Mesothelial cell of epicardium (in vitro differentiated cells): Measurements from ENCODE around the gene GRIN2B. TPM values are rescaled to one million over a fixed set of nuclear protein-coding genes. Genes with fewer than 3 reads are reported as not detected.

Experiments
- DNase-seq, 2 experiments: peaks; one replicate each; pipeline ENCODE4 v3.0.0; 2021; ENCODE audit warnings: low spot score in 2 of 2; ENCODE audit not compliant: unreplicated experiment in 2 of 2
- H3K27ac Mint-ChIP-seq: 2 replicates; pipeline ENCODE4 v1.8.0; 2021; ENCODE audit warnings: mixed read lengths
- H3K27me3 Mint-ChIP-seq: 2 replicates; pipeline ENCODE4 v1.8.0; 2021; ENCODE audit warnings: low read depth, mixed read lengths
- H3K36me3 Mint-ChIP-seq: 2 replicates; pipeline ENCODE4 v1.8.0; 2021; ENCODE audit warnings: mixed read lengths
- H3K4me1 Mint-ChIP-seq: 2 replicates; pipeline ENCODE4 v1.8.0; 2021; ENCODE audit warnings: mixed read lengths
- H3K4me3 Mint-ChIP-seq: 2 replicates; pipeline ENCODE4 v1.8.0; 2021; ENCODE audit warnings: mild to moderate bottlenecking, moderate library complexity, mixed read lengths
- H3K9me3 Mint-ChIP-seq: 2 replicates; pipeline ENCODE4 v1.8.0; 2021; ENCODE audit warnings: mixed read lengths
- CTCF ChIP-seq: fragments of 200-600 bp; sonication (generic); IDR thresholded peaks from one replicate; pipeline ENCODE4 v1.5.0; 2021; ENCODE audit warnings: antibody characterized with exemption; ENCODE audit not compliant: unreplicated experiment
- total RNA-seq: library from RNA; stranded (reverse); gene quantifications from 3 replicates; pipeline ENCODE4 v1.2.1, GENCODE V29; 2021

The GRIN2B gene
- total RNA-seq, 1 donor from 2014 or later = 0.78 TPM

GRCh38 chr12:13959131-13959723 lies 22.2 kb downstream of the GRIN2B start:
- peaks cover 65% of the 10 kb centered on the region for H3K27me3 Mint-ChIP-seq
- H3K4me3 Mint-ChIP-seq = no peak overlapping the region

GRCh38 chr12:13957576-13957975 lies 23.8 kb downstream of the GRIN2B start:
- no peak for TF ChIP-seq CTCF
- H3K4me3 Mint-ChIP-seq = no peak overlapping the region
- no peak for DNase-seq
- H3K36me3 Mint-ChIP-seq = no peaks in the 10 kb centered on the region
- peaks cover 6% of the 10 kb centered on the region for H3K4me1 Mint-ChIP-seq
- peaks cover 48% of the 10 kb centered on the region for H3K27me3 Mint-ChIP-seq
- H3K9me3 Mint-ChIP-seq = no peaks in the 10 kb centered on the region
- H3K27ac Mint-ChIP-seq = no peak overlapping the region

More at GRCh38 chr12:13959131-13959723, 22.2 kb downstream of the GRIN2B start:
- no peaks in the 10 kb centered on the region for H3K36me3 Mint-ChIP-seq
- TF ChIP-seq CTCF = no peak
- H3K4me1 Mint-ChIP-seq = peaks cover 6% of the 10 kb centered on the region
- no peak overlapping the region for H3K27ac Mint-ChIP-seq
- no peak for DNase-seq
- H3K9me3 Mint-ChIP-seq = no peaks in the 10 kb centered on the region

GRCh38 chr12:13956060-13956590 lies 25.3 kb downstream of the GRIN2B start:
- H3K36me3 Mint-ChIP-seq = no peaks in the 10 kb centered on the region
- no peak overlapping the region for H3K27ac Mint-ChIP-seq
- peaks cover 38% of the 10 kb centered on the region for H3K27me3 Mint-ChIP-seq
- H3K4me1 Mint-ChIP-seq = peaks cover 6% of the 10 kb centered on the region
- no peak for DNase-seq
- no peaks in the 10 kb centered on the region for H3K9me3 Mint-ChIP-seq
- no peak overlapping the region for H3K4me3 Mint-ChIP-seq
- TF ChIP-seq CTCF = no peak

GRCh38 chr12:13952096-13952495 lies 29.3 kb downstream of the GRIN2B start:
- no peak for DNase-seq
- H3K4me1 Mint-ChIP-seq = peaks cover 11% of the 10 kb centered on the region

GRCh38 chr12:13950502-13950901 lies 30.9 kb downstream of the GRIN2B start:
- DNase-seq = no peak
- H3K4me3 Mint-ChIP-seq = no peak overlapping the region
- H3K27me3 Mint-ChIP-seq = no peaks in the 10 kb centered on the region
- H3K36me3 Mint-ChIP-seq = no peaks in the 10 kb centered on the region
- H3K9me3 Mint-ChIP-seq = no peaks in the 10 kb centered on the region
- H3K27ac Mint-ChIP-seq = no peak overlapping the region
- peaks cover 5% of the 10 kb centered on the region for H3K4me1 Mint-ChIP-seq
- no peak for TF ChIP-seq CTCF

More at GRCh38 chr12:13952096-13952495, 29.3 kb downstream of the GRIN2B start:
- Mint-ChIP-seq H3K36me3 (no peaks in the 10 kb centered on the region), H3K4me3 (no peak overlapping the region), H3K9me3 (no peaks in the 10 kb centered on the region), H3K27ac (no peak overlapping the region), H3K27me3 (peaks cover 9% of the 10 kb centered on the region)
- no peak for TF ChIP-seq CTCF
